Activated T-helper 9 cell treated with anti-CD3 and anti-CD28 coated beads, Interleukin-2, amount 50 U/mL, for 16 hours (primary cell): ENCODE measurements around the gene PTPN14.

Experiments used
- DNase-seq: peaks from one replicate; pipeline ENCODE4 v3.0.0-alpha.2; 2020; ENCODE audit warnings: low read depth

PTPN14 gene

DNA sequence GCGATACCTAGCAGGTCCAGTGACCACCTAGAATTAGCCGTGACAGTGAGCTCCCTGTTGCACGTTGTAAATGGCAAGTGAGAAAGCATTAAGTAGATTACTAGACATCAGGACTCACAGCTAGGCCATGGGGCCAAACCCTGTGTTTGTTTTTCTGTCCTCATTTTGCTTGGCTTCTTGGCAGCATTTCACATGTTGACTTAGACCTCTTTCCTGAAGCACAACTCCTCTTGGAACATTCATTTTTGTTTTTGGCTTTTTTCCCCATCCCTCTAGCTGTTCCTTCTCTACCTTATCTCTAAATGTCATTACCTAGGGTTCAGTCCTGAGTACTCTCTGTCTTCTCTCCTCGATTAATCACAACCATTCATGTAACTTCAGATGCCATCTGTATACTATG, 16.9 kb upstream of the PTPN14 start:
- DNase-seq = no peak

DNA sequence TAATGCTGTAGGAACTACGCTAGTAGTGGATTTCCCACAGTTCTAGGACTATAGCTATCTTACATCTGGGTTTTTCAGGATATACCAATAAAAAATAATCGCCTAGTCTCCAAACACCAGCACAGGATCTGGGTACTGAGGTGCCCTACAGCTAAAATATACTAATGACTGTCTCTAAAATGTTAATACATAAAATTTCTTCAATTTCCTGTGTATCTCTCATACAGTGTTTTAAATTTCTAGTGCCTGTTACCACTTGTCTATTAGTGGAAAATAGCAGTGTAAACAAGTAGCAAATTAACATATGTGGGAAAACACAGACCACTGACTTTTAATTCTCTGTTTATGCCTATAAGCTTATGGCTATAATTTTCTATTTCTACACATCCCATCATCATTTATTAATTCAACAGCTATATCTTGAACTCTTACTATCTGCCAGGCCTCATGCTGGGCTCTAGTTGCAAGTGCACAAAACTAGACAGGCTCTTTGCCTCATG, 16.1 kb upstream of the PTPN14 start:
- DNase-seq = no peak

GRCh38 chr1:214566158-214567104, 15.0 kb upstream of the PTPN14 start:
- DNase-seq = no peak

DNA sequence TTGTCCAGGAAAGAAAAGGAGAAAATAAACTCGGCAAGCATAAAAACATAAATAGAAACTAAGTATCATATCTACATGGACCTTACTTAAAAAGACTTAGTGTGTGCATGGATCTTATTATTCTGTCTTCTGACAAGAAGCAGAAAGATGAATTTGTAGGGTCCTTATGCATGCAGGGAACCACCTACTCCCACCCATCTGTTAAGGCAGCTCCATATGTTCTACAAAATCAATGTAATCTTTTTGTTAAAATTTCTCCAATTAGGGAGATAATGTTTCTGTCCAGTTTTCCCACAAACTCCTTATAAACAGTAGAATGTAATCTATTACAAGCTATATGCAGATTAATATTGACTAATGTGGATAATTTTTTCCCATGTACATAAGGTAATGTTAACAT, 13.9 kb upstream of the PTPN14 start:
- no peak for DNase-seq

GRCh38 chr1:214563881-214564280, 12.5 kb upstream of the PTPN14 start:
- DNase-seq = no peak

- no peak for DNase-seq
These were observed 6.7 kb upstream of the PTPN14 start for GRCh38 chr1:214557952-214558735.

GRCh38 chr1:214553142-214553710, 1.8 kb upstream of the PTPN14 start:
- DNase-seq = no peak

GRCh38 chr1:214552174-214552608, 789 bp upstream of the PTPN14 start:
- no peak for DNase-seq

- DNase-seq = no peak
These were observed 456 bp downstream of the PTPN14 start for GRCh38 chr1:214550857-214551435.

GRCh38 chr1:214550013-214550856, 1.2 kb downstream of the PTPN14 start:
- DNase-seq = no peak

DNA sequence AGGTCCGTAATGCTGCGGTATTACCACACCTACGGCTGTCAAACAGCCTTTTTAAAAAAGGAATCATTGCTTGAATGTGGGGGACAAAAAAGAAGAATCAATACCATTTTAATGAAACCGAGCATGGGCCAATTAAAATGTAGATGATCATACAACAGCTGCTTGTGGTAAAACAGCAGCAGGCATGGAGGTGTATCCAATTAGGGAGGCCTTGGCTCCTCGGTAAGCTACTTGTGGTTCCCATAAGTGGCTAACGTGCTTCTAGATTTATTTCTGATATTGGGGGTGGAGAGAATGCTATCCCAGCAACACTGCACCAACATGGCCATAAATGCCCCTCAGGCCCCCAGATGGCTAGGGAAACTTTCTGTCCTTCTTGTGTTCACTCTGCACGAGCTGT, 1.8 kb downstream of the PTPN14 start:
- DNase-seq = no peak

GRCh38 chr1:214548988-214549387, 2.4 kb downstream of the PTPN14 start:
- no peak for DNase-seq

DNA sequence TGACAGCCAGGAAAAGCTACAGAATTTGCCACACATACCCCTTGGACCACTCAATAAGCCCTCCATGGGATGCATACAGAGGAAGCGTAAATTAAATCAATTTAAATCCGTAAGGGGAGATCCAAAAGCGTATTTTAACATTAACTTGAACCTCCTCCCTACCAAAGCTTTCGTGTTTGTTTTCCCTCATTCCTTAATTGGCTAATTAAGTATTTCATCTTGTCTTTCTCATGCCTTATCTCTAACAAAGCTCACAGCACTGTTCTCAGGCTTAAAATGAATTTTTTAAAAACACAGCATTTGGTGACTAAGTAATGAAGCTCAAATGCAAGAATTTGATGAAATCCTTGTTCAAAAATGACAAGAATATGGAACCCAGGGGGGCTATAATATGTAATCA, 3.1 kb downstream of the PTPN14 start:
- DNase-seq = no peak

DNA sequence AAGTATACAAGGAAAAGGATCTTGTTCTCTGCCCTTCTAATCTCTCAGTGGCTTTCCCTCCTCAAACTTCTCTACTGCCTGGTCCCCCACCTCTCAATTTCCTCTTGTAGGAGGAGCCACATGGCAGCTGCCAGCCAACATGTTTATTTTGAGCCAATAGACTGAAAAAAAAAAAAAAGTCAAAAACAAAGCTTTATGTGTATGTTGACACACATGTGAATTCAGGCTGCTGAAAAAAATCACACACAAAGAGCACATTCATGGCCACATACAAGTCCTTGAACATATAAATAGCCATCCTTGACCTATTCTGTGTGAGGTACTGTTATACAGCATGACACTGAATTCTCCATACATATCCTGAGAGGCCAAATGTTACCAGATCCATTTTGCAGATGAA, 3.7 kb downstream of the PTPN14 start:
- no peak for DNase-seq

GRCh38 chr1:214546886-214547641, 4.3 kb downstream of the PTPN14 start:
- DNase-seq = no peak

- DNase-seq = no peak
These were observed 5.3 kb downstream of the PTPN14 start for GRCh38 chr1:214546084-214546483.

DNA sequence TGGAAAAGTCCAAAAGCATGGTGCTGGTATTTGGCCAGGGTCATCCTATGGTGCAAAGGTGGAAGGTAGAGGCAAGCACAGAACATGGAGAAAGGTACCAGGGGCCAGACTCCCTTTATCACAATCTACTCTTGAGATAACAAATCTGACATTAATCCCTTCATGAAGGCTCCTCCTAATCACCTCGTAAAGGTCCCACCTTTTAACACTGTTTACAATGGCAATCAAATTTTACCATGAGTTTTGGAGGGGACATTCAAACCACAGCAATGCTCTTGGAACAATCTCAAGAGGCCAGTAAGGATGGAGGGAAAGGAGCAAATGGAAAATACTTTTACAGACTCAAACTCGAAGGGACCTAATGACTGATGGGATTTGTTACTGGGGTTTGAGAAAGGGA, 6.1 kb downstream of the PTPN14 start:
- DNase-seq = no peak

GRCh38 chr1:214544791-214545190, 6.6 kb downstream of the PTPN14 start:
- DNase-seq = no peak

GRCh38 chr1:214542275-214543199, 8.9 kb downstream of the PTPN14 start:
- no peak for DNase-seq
